ENCODE measurements around the gene IQGAP2. TPM values are rescaled to one million over a fixed set of nuclear protein-coding genes. Genes with fewer than 3 reads are reported as not detected.
"Not testable (repeated sequence)": the region's sequence is repeated elsewhere in the genome, so short reads cannot be mapped to it uniquely, and the experiment has no call there.

The IQGAP2 gene
- polyA plus RNA-seq, 1 donor: 29.2 TPM

- not testable (repeated sequence) for H3K4me1 ChIP-seq (ENCODE audit: control insufficient read depth, insufficient read depth, low read length); H3K4me3 ChIP-seq (ENCODE audit: low read length); H3K9me3 ChIP-seq (ENCODE audit: control insufficient read depth, low read depth, low read length); DNase-seq; H3K27ac ChIP-seq (ENCODE audit: low read length); H3K36me3 ChIP-seq (ENCODE audit: control insufficient read depth, insufficient read depth, low read length); H3K27me3 ChIP-seq (ENCODE audit: control insufficient read depth, insufficient read depth, low read length)
- no CpG with 5 or more reads among the region's 3 CpGs for WGBS (ENCODE audit: insufficient coverage, low lambda C conversion rate)
These were observed 34.4 kb downstream of the IQGAP2 start for GRCh38 chr5:76437507-76437906.

GRCh38 chr5:76438025-76438424, 34.9 kb downstream of the IQGAP2 start:
- no peak for DNase-seq
- no peaks in the 10 kb centered on the region for H3K4me1 ChIP-seq (ENCODE audit: control insufficient read depth, insufficient read depth, low read length)
- H3K4me3 ChIP-seq (ENCODE audit: low read length): no peak overlapping the region
- 100% methylated on average over 1 of the region's 1 CpG for WGBS (ENCODE audit: insufficient coverage, low lambda C conversion rate)
- H3K36me3 ChIP-seq (ENCODE audit: control insufficient read depth, insufficient read depth, low read length): no peaks in the 10 kb centered on the region
- H3K9me3 ChIP-seq (ENCODE audit: control insufficient read depth, low read depth, low read length): no peaks in the 10 kb centered on the region
- H3K27ac ChIP-seq (ENCODE audit: low read length): no peak overlapping the region
- H3K27me3 ChIP-seq (ENCODE audit: control insufficient read depth, insufficient read depth, low read length): no peaks in the 10 kb centered on the region

GRCh38 chr5:76439201-76439600, 36.1 kb downstream of the IQGAP2 start:
- Histone ChIP-seq H3K27ac (ENCODE audit: low read length) (no peak overlapping the region), H3K9me3 (ENCODE audit: control insufficient read depth, low read depth, low read length) (no peaks in the 10 kb centered on the region), H3K4me1 (ENCODE audit: control insufficient read depth, insufficient read depth, low read length) (no peaks in the 10 kb centered on the region), H3K36me3 (ENCODE audit: control insufficient read depth, insufficient read depth, low read length) (no peaks in the 10 kb centered on the region), H3K27me3 (ENCODE audit: control insufficient read depth, insufficient read depth, low read length) (no peaks in the 10 kb centered on the region), H3K4me3 (ENCODE audit: low read length) (no peak overlapping the region)
- no peak for DNase-seq
- no CpG with 5 or more reads among the region's 1 CpG for WGBS (ENCODE audit: insufficient coverage, low lambda C conversion rate)

- H3K9me3 ChIP-seq (ENCODE audit: control insufficient read depth, low read depth, low read length): no peaks in the 10 kb centered on the region
- H3K4me3 ChIP-seq (ENCODE audit: low read length): no peak overlapping the region
- no peak for DNase-seq
- no peaks in the 10 kb centered on the region for H3K4me1 ChIP-seq (ENCODE audit: control insufficient read depth, insufficient read depth, low read length)
- H3K36me3 ChIP-seq (ENCODE audit: control insufficient read depth, insufficient read depth, low read length): no peaks in the 10 kb centered on the region
- no peak overlapping the region for H3K27ac ChIP-seq (ENCODE audit: low read length)
- no peaks in the 10 kb centered on the region for H3K27me3 ChIP-seq (ENCODE audit: control insufficient read depth, insufficient read depth, low read length)
These were observed 36.8 kb downstream of the IQGAP2 start for GRCh38 chr5:76439929-76440328.

GRCh38 chr5:76441101-76441500, 38.0 kb downstream of the IQGAP2 start:
- Histone ChIP-seq H3K9me3 (ENCODE audit: control insufficient read depth, low read depth, low read length) (no peaks in the 10 kb centered on the region), H3K36me3 (ENCODE audit: control insufficient read depth, insufficient read depth, low read length) (no peaks in the 10 kb centered on the region), H3K4me1 (ENCODE audit: control insufficient read depth, insufficient read depth, low read length) (no peaks in the 10 kb centered on the region), H3K27ac (ENCODE audit: low read length) (no peak overlapping the region), H3K27me3 (ENCODE audit: control insufficient read depth, insufficient read depth, low read length) (no peaks in the 10 kb centered on the region), H3K4me3 (ENCODE audit: low read length) (no peak overlapping the region)
- 100% methylated on average over 2 of the region's 6 CpGs for WGBS (ENCODE audit: insufficient coverage, low lambda C conversion rate)
- DNase-seq: no peak

GRCh38 chr5:76441890-76442673, 39.0 kb downstream of the IQGAP2 start:
- no peaks in the 10 kb centered on the region for H3K9me3 ChIP-seq (ENCODE audit: control insufficient read depth, low read depth, low read length)
- H3K4me1 ChIP-seq (ENCODE audit: control insufficient read depth, insufficient read depth, low read length): no peaks in the 10 kb centered on the region
- no peak overlapping the region for H3K27ac ChIP-seq (ENCODE audit: low read length)
- DNase-seq: no peak
- WGBS (ENCODE audit: insufficient coverage, low lambda C conversion rate): 75% methylated on average over 2 of the region's 6 CpGs
- no peaks in the 10 kb centered on the region for H3K27me3 ChIP-seq (ENCODE audit: control insufficient read depth, insufficient read depth, low read length)
- H3K4me3 ChIP-seq (ENCODE audit: low read length): no peak overlapping the region
- no peaks in the 10 kb centered on the region for H3K36me3 ChIP-seq (ENCODE audit: control insufficient read depth, insufficient read depth, low read length)

- no peaks in the 10 kb centered on the region for H3K36me3 ChIP-seq (ENCODE audit: control insufficient read depth, insufficient read depth, low read length)
- no peaks in the 10 kb centered on the region for H3K9me3 ChIP-seq (ENCODE audit: control insufficient read depth, low read depth, low read length)
- H3K4me3 ChIP-seq (ENCODE audit: low read length): no peak overlapping the region
- no peak overlapping the region for H3K27ac ChIP-seq (ENCODE audit: low read length)
- DNase-seq: no peak
- H3K27me3 ChIP-seq (ENCODE audit: control insufficient read depth, insufficient read depth, low read length): no peaks in the 10 kb centered on the region
- H3K4me1 ChIP-seq (ENCODE audit: control insufficient read depth, insufficient read depth, low read length): no peaks in the 10 kb centered on the region
- 93% methylated on average over 2 of the region's 4 CpGs for WGBS (ENCODE audit: insufficient coverage, low lambda C conversion rate)
These were observed 40.1 kb downstream of the IQGAP2 start for GRCh38 chr5:76443066-76443800.

GRCh38 chr5:76445063-76445462, 42.0 kb downstream of the IQGAP2 start:
- no peak for DNase-seq
- Histone ChIP-seq H3K27me3 (ENCODE audit: control insufficient read depth, insufficient read depth, low read length) (no peaks in the 10 kb centered on the region), H3K4me3 (ENCODE audit: low read length) (no peak overlapping the region), H3K4me1 (ENCODE audit: control insufficient read depth, insufficient read depth, low read length) (no peaks in the 10 kb centered on the region), H3K27ac (ENCODE audit: low read length) (no peak overlapping the region), H3K36me3 (ENCODE audit: control insufficient read depth, insufficient read depth, low read length) (no peaks in the 10 kb centered on the region), H3K9me3 (ENCODE audit: control insufficient read depth, low read depth, low read length) (no peaks in the 10 kb centered on the region)
- 50% methylated on average over 2 of the region's 4 CpGs for WGBS (ENCODE audit: insufficient coverage, low lambda C conversion rate)

- DNase-seq: no peak
- H3K27me3 ChIP-seq (ENCODE audit: control insufficient read depth, insufficient read depth, low read length): no peaks in the 10 kb centered on the region
- no peak overlapping the region for H3K27ac ChIP-seq (ENCODE audit: low read length)
- no peak overlapping the region for H3K4me3 ChIP-seq (ENCODE audit: low read length)
- no peaks in the 10 kb centered on the region for H3K36me3 ChIP-seq (ENCODE audit: control insufficient read depth, insufficient read depth, low read length)
- H3K4me1 ChIP-seq (ENCODE audit: control insufficient read depth, insufficient read depth, low read length): no peaks in the 10 kb centered on the region
- WGBS (ENCODE audit: insufficient coverage, low lambda C conversion rate): 80% methylated on average over 2 of the region's 5 CpGs
- no peaks in the 10 kb centered on the region for H3K9me3 ChIP-seq (ENCODE audit: control insufficient read depth, low read depth, low read length)
These were observed 42.7 kb downstream of the IQGAP2 start for GRCh38 chr5:76445830-76446229.

GRCh38 chr5:76446776-76447175, 43.7 kb downstream of the IQGAP2 start:
- no peak for DNase-seq
- Histone ChIP-seq H3K4me3 (ENCODE audit: low read length) (no peak overlapping the region), H3K27ac (ENCODE audit: low read length) (no peak overlapping the region), H3K9me3 (ENCODE audit: control insufficient read depth, low read depth, low read length) (no peaks in the 10 kb centered on the region), H3K27me3 (ENCODE audit: control insufficient read depth, insufficient read depth, low read length) (no peaks in the 10 kb centered on the region), H3K36me3 (ENCODE audit: control insufficient read depth, insufficient read depth, low read length) (no peaks in the 10 kb centered on the region), H3K4me1 (ENCODE audit: control insufficient read depth, insufficient read depth, low read length) (no peaks in the 10 kb centered on the region)
- WGBS (ENCODE audit: insufficient coverage, low lambda C conversion rate): no CpG with 5 or more reads among the region's 6 CpGs

GRCh38 chr5:76449606-76450005, 46.5 kb downstream of the IQGAP2 start:
- H3K4me1 ChIP-seq (ENCODE audit: control insufficient read depth, insufficient read depth, low read length): no peaks in the 10 kb centered on the region
- no peak for DNase-seq
- no peaks in the 10 kb centered on the region for H3K9me3 ChIP-seq (ENCODE audit: control insufficient read depth, low read depth, low read length)
- H3K4me3 ChIP-seq (ENCODE audit: low read length): no peak overlapping the region
- H3K27me3 ChIP-seq (ENCODE audit: control insufficient read depth, insufficient read depth, low read length): no peaks in the 10 kb centered on the region
- H3K27ac ChIP-seq (ENCODE audit: low read length): no peak overlapping the region
- H3K36me3 ChIP-seq (ENCODE audit: control insufficient read depth, insufficient read depth, low read length): no peaks in the 10 kb centered on the region
- no CpG with 5 or more reads among the region's 2 CpGs for WGBS (ENCODE audit: insufficient coverage, low lambda C conversion rate)

Data from large intestine (tissue), 3 donors.